Measurements from ENCODE around the gene MEAF6. TPM values are rescaled to one million over a fixed set of nuclear protein-coding genes. Genes with fewer than 3 reads are reported as not detected.

MEAF6 gene
- total RNA-seq, 4 donors from 2014 or later, result 26.9 to 81.7 (median 54.7) TPM

DNA sequence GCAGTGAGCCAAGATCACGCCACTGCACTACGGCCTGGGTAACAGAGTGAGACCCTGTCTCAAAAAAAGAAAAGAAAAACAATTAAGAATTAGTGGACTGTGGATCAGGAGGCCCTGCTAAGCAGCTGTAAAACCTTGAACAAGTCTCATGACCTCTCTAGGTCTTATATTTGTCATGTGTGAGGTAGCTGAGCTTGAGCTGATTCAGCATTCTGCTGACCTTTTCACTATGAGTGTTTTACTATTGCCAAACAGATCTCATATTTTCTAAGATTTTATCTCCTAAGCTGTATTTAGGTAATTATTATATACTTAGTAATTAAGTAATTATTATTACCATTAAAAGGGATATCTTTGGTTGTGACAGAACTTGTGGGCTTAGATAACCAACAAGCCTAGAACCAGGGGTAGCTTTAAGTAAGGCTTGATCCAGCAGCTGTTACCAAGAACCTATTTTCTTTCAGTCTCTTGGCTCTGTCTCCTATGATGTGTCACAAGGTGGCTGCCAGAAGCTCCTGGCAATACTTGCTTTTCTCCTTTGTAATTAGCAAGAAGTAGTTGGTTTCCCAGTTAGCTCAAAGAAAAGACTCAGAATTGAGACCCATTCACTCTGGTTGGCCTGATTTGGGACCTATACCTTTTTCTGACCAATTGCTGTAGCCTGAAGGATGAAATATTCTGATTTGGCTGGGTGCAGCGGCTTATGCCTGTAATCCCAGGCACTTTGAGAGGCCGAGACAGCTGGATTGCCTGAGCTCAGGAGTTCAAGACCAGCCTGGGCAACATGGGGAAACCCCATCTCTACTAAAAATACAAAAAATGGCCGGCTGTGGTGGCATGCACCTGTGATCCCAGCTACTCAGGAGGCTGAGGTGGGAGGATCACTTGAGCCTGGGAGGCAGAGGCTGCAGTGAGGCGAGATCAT is 48.7 kb downstream of the MEAF6 start:
- H3K27me3 ChIP-seq, result no peaks in the 10 kb centered on the region
- H3K4me3 ChIP-seq, result no peak overlapping the region
- no peaks in the 10 kb centered on the region for H3K9me3 ChIP-seq
- TF ChIP-seq, protein P1, sequence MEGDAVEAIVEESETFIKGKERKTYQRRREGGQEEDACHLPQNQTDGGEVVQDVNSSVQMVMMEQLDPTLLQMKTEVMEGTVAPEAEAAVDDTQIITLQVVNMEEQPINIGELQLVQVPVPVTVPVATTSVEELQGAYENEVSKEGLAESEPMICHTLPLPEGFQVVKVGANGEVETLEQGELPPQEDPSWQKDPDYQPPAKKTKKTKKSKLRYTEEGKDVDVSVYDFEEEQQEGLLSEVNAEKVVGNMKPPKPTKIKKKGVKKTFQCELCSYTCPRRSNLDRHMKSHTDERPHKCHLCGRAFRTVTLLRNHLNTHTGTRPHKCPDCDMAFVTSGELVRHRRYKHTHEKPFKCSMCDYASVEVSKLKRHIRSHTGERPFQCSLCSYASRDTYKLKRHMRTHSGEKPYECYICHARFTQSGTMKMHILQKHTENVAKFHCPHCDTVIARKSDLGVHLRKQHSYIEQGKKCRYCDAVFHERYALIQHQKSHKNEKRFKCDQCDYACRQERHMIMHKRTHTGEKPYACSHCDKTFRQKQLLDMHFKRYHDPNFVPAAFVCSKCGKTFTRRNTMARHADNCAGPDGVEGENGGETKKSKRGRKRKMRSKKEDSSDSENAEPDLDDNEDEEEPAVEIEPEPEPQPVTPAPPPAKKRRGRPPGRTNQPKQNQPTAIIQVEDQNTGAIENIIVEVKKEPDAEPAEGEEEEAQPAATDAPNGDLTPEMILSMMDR (IDR thresholded peaks at IDR 0.05), result no peak
- TF ChIP-seq POLR2A (IDR thresholded peaks at IDR 0.05), result no peak
- peaks cover 0 to under 1% (median 0%) of the 10 kb centered on the region in 4 donors for H3K4me1 ChIP-seq
- peak in 1 of 3 donors; percentile 1 for DNase-seq
- H3K36me3 ChIP-seq, result no peaks in the 10 kb centered on the region
- peak overlapping the region in 2 of 4 donors; percentile 7 to 16 for H3K27ac ChIP-seq

DNA sequence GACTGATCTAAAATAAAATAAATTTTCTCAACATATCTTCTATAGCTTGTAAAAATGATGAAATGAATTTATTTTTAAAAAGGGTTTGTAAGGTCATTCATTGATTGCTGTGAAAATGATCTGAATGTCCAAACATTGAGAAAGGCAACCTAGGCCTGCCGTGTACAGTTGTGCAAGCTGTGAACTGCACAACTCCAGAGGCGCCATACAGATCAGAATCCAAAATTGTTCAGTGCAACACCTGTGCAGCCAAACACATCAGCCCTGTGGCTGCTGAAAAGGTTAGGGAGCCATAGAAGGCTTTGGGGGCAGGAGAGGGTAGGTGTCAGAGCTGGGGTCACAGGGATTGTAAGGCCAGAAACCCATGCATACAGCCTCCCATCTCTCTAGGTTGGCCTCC is 50.1 kb downstream of the MEAF6 start:
- TF ChIP-seq POLR2A (IDR thresholded peaks at IDR 0.05), result no peak
- TF ChIP-seq, protein P1 (IDR thresholded peaks at IDR 0.05), result no peak
- Histone ChIP-seq H3K4me3 (no peak overlapping the region), H3K27me3 (no peaks in the 10 kb centered on the region), H3K36me3 (no peaks in the 10 kb centered on the region), H3K4me1 (no peaks in the 10 kb centered on the region), H3K27ac (no peak overlapping the region), H3K9me3 (no peaks in the 10 kb centered on the region)
- no peak for DNase-seq

DNA sequence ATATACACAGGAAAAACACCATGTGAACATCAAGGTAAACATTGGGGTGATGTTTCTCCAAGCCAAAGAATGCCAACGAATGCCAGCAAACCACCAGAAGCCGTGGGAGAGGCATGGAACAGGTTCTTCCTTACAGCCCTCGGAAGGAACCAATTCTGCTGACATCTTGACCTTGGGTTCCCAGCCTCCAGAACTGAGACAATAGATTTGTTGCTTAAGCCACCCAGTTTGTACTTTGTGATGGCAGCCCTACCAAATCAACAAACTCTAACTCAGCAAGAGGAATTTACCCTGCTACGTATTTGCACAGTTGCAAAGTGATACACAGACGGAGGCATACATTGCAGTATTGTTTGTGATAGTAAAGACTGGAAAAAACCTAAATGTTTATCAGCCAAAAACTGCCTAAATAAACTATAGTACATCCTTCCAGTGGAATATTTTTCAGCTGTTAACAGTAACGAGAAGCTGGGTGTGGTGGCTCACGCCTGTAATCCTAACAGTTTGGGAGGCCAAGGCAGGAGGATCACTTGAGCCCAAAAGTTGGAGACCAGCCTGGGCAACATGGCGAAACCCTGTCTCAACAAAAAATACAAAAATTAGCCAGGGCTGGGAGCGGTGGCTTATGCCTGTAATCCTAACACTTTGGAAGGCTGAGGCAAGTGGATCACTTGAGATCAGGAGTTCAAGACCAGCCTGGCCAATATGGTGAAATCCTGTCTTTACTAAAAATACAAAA is 52.7 kb downstream of the MEAF6 start:
- DNase-seq, result no peak
- Histone ChIP-seq H3K4me3 (no peak overlapping the region), H3K27ac (no peak overlapping the region), H3K27me3 (no peaks in the 10 kb centered on the region), H3K4me1 (no peaks in the 10 kb centered on the region), H3K36me3 (no peaks in the 10 kb centered on the region), H3K9me3 (no peaks in the 10 kb centered on the region)
- TF ChIP-seq POLR2A (IDR thresholded peaks at IDR 0.05), result no peak

DNA sequence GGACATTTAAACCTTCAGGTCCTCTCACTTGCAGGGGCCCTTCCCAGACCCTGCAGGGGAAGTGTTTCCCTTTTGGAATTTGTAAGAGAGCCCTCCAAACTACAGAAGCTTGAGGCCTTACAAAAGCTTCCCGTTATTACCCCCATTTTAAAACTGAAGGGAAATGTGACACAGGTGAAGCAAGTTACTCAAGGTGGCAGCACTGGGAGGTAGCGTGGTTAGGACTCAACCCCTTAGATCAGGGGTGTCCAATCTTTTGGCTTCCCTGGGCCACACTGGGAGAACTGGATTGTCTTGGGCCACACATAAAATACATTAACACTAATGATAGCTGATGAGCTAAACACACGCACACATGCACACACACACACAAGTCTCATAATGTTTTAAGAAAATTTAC is 56.0 kb downstream of the MEAF6 start:
- Histone ChIP-seq H3K27me3 (no peaks in the 10 kb centered on the region), H3K9me3 (no peaks in the 10 kb centered on the region), H3K4me3 (no peak overlapping the region), H3K4me1 (no peaks in the 10 kb centered on the region), H3K36me3 (no peaks in the 10 kb centered on the region), H3K27ac (no peak overlapping the region)
- no peak for TF ChIP-seq POLR2A (IDR thresholded peaks at IDR 0.05)
- TF ChIP-seq, protein P1 (IDR thresholded peaks at IDR 0.05), result peak in 1 of 6 experiments; percentile 7
- DNase-seq, result no peak

DNA sequence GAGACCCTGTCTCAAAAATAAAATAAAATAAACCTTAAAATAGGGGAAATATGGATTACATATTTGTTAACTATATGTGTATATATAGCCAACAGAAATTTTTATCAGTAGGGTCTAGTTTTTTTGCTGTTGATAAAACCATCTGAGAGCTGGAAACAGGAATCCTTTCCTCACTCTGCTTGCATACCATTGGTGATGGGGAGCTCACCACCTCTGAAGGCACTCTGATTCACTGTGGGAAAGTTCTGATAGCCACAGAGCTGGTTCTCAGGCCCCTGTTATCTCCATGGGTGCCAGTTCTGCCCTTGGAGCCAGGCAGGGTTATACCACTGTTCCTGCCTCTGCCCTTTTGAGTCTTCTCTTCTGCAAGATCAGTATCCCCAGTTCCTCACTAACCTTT is 58.0 kb downstream of the MEAF6 start:
- Histone ChIP-seq H3K36me3 (no peaks in the 10 kb centered on the region), H3K4me3 (no peak overlapping the region), H3K9me3 (no peaks in the 10 kb centered on the region), H3K27ac (no peak overlapping the region), H3K4me1 (no peaks in the 10 kb centered on the region), H3K27me3 (no peaks in the 10 kb centered on the region)
- no peak for TF ChIP-seq POLR2A (IDR thresholded peaks at IDR 0.05)
- TF ChIP-seq, protein P1 (IDR thresholded peaks at IDR 0.05), result no peak
- DNase-seq, result no peak

- Histone ChIP-seq H3K36me3 (no peaks in the 10 kb centered on the region), H3K4me3 (no peak overlapping the region), H3K9me3 (no peaks in the 10 kb centered on the region), H3K27ac (no peak overlapping the region), H3K27me3 (no peaks in the 10 kb centered on the region), H3K4me1 (no peaks in the 10 kb centered on the region)
- DNase-seq, result no peak
- TF ChIP-seq POLR2A (IDR thresholded peaks at IDR 0.05), result no peak
- TF ChIP-seq, protein P1 (IDR thresholded peaks at IDR 0.05), result no peak
Observed at GRCh38 chr1:37455516-37455915, 59.0 kb downstream of the MEAF6 start.

Measured in Peyer's patch (tissue), 4 donors.